Putamen (tissue), 1 donor: ENCODE data around the gene INPP4B.
A peak's percentile ranks its signal among the peaks of the same experiment; 100 is the strongest.

ENCODE experiments used
- DNase-seq: peaks from one replicate; pipeline ENCODE4 v3.0.0-alpha.2; 2016; ENCODE audit warnings: low spot score

The INPP4B gene

GRCh38 chr4:142727149-142727548 is 119.0 kb downstream of the INPP4B start:
- DNase-seq, result no peak

GRCh38 chr4:142725886-142726285 is 120.2 kb downstream of the INPP4B start:
- no peak for DNase-seq

- DNase-seq, result no peak
Observed at GRCh38 chr4:142721187-142721586, 124.9 kb downstream of the INPP4B start.

- no peak for DNase-seq
Observed at GRCh38 chr4:142719854-142720541, 126.1 kb downstream of the INPP4B start.

GRCh38 chr4:142718981-142719380 is 127.1 kb downstream of the INPP4B start:
- DNase-seq, result no peak

- no peak for DNase-seq
Observed at GRCh38 chr4:142715727-142716126, 130.4 kb downstream of the INPP4B start.

- no peak for DNase-seq
Observed at GRCh38 chr4:142713282-142714030, 132.6 kb downstream of the INPP4B start.

GRCh38 chr4:142708231-142708630 is 137.9 kb downstream of the INPP4B start:
- DNase-seq, result no peak

GRCh38 chr4:142707401-142707800 is 138.7 kb downstream of the INPP4B start:
- DNase-seq, result no peak

- DNase-seq, result no peak
Observed at GRCh38 chr4:142706381-142706780, 139.7 kb downstream of the INPP4B start.

- no peak for DNase-seq
Observed at GRCh38 chr4:142705820-142706219, 140.3 kb downstream of the INPP4B start.

GRCh38 chr4:142703694-142704309 is 142.3 kb downstream of the INPP4B start:
- no peak for DNase-seq

GRCh38 chr4:142701017-142701416 is 145.1 kb downstream of the INPP4B start:
- DNase-seq, result no peak

GRCh38 chr4:142700531-142700930 is 145.6 kb downstream of the INPP4B start:
- DNase-seq, result no peak

- no peak for DNase-seq
Observed at GRCh38 chr4:142698552-142698951, 147.5 kb downstream of the INPP4B start.

GRCh38 chr4:142697928-142698327 is 148.2 kb downstream of the INPP4B start:
- DNase-seq, result no peak

GRCh38 chr4:142697320-142697719 is 148.8 kb downstream of the INPP4B start:
- DNase-seq, result no peak

GRCh38 chr4:142696334-142697122 is 149.6 kb downstream of the INPP4B start:
- no peak for DNase-seq

- no peak for DNase-seq
Observed at GRCh38 chr4:142690406-142691163, 155.5 kb downstream of the INPP4B start.

- DNase-seq, result peak; percentile 28
Observed at GRCh38 chr4:142687547-142688275, 158.4 kb downstream of the INPP4B start.

- no peak for DNase-seq
Observed at GRCh38 chr4:142686081-142686480, 160.0 kb downstream of the INPP4B start.
